Hindlimb muscle (tissue), 1 donor: ENCODE data around the gene SLC23A2. TPM values are rescaled to one million over a fixed set of nuclear protein-coding genes. Genes with fewer than 3 reads are reported as not detected.
A peak's percentile ranks its signal among the peaks of the same experiment; 100 is the strongest.
"Not testable (repeated sequence)": the region's sequence is repeated elsewhere in the genome, so short reads cannot be mapped to it uniquely, and the experiment has no call there.

ENCODE experiments used
- DNase-seq: peaks from one replicate; pipeline ENCODE4 v3.0.0-alpha.2; 2013
- polyA plus RNA-seq: library from polyadenylated mRNA; unstranded; fragments of 120-200 nt; gene quantifications from one replicate; pipeline ENCODE4 v1.2.1, GENCODE V29; 2013; ENCODE audit not compliant: insufficient read length

SLC23A2 gene
- 11.4 TPM for polyA plus RNA-seq

DNA sequence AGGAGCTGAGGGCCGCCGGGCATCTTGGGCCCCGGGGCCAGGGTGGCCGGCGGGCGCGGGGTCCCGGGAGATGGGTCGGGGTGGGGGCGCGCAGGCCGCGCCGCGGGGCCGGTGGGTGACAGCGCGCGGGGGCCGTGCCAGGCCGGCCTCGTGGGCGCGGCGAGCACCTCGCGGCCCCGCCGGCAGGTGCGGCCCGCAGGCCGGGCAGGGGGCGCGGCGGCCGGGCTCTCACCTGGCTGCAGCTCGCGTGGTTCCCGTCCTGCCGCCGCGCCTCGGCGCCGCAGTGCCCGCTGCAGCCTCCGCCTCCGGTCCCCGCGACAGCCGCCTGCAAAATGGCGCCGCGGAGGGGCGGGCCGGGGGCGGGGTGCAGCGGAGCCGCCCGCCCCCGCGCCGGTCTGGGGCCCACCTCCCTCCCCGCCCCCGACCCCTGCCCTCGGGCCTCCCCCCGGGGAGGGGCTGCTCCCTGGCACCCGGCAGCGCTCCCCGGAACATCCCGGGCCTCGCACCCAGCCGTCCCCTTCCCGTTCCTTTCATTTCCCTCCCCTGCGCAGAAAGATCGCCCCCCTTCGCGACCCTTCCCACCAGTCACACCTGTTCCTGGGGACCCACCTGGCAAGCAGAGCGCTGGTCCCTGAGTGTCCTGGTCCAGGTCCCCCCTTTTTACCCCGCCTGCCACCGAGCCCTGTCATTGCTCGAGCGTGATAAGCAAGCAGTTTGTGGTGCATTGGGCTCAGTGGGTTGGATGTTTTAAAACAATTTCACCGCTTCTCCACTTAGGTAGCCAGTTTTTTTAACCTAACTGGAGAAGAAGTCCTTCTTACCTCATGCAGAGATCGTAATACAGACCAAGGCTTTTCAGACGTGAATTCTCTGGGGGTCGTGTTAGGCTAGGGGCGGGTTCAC, at the start of gene SLC23A2:
TSS of gene SLC23A2 (minus strand) at position 337 of the 903 bp plus-strand sequence. CDS start 68,948 bp downstream, outside the sequence.
- DNase-seq: peak; percentile 37

DNA sequence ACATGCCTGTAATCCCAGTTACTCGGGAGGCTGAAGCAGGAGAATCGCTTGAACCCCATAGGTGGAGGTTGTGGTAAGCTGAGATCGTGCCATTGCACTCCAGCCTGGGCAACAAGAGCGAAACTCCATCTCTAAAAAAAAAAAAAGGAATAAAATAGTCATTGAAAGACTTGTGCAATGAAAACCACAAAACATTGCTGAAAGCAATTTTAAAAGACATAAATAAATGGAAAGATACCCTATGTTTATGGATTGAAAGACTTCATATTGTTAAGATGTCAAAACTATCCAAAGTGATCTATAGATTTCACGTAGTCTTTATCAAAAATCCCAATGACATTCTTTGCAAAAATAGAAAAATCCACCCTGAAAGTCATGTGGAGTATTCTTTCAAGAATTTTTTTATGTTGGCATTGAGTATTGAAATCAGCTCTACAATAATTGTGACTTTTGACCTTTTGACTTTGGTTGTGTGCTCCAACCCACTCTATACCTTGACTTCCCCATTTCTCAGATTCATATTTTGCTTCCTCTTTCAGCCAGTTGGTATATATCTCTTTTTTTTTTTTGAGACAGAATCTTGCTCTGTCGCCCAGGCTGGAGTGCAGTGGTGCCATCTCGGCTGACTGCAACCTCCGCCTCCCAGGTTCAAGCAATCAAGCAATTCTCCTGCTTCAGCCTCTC, 45.5 kb upstream of the SLC23A2 start:
- DNase-seq: no peak

DNA sequence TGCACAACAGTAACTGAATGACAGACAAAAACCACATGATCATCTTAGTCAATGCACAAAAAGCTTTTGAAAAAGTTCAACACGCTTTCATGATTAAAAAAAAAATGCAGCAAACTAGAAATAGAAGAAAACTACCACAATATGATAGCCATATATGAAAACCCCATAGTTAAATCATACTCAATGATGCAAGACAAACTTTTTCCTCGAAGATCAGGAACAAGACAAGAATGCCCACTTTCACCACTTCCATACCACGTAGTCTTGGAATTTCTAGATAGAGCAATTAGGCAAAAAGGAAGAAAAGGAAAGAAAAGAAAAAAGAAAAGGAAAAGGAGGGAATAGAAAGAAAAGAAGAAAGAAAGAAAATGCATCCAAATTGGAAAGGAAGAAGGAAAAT, 44.6 kb upstream of the SLC23A2 start:
- DNase-seq: no peak

DNA sequence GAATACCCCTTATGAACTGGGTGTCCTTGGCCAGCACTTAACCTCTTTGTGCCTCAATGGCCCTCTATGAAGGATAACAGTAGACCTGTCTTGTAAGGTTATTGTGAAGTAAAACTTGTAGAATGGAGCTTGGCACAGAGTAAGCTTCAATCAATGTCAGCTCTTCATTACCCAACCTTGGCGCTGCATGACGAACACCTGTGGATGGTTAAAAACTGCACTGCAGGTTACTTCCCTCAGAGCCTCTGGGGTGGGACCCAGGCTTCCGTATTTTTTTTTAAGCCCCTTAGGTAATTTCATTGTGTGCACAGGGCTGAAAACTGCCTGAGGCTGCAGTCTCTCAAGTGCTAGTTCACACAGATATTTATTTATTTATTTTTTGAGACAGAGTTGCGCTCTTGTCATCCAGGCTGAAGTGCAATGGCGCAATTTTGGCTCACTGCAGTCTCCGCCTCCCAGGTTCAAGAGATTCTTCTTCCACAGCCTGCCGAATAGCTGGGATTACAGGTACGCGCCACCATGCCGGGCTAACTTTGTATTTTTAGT, 42.8 kb upstream of the SLC23A2 start:
- no peak for DNase-seq

DNA sequence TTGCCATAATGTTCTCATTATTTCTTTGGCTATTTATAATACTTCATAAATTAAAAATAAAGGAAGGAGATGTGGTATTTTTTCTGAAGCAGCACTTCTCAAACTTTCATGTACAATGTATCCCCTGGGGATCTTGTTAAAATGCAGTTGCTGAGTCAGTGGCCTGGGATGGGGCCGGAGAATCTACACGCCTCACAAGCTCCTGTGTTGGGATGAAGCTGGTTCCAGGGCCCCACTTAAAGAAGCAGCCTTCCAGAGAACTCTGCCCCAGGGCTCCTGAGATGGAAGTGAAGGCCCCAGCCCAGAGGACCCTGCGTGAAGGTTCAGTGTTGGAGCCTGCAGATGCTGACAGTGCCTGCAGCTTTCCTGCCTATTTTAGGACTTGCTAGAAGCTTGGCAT, 40.1 kb upstream of the SLC23A2 start:
- peak; percentile 14 for DNase-seq

DNA sequence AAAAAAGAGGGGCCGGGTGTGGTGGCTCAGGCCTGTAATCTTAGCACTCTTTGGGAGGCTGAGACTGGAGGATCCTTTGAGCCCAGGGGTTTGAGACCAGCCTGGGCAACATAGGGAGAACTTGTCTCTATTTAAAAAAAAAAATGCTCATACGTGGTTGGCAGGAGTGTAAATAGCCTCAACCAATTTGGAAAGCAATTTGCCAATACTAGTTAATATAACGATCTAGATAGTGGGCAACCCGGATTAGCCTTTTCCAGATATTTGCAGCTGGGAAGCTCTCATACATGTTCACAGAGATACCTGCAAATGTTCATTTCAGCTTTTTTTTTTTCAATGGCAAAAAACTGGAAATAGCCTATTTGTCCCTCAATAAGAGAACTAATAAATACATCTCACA, 39.0 kb upstream of the SLC23A2 start:
- DNase-seq: no peak

DNA sequence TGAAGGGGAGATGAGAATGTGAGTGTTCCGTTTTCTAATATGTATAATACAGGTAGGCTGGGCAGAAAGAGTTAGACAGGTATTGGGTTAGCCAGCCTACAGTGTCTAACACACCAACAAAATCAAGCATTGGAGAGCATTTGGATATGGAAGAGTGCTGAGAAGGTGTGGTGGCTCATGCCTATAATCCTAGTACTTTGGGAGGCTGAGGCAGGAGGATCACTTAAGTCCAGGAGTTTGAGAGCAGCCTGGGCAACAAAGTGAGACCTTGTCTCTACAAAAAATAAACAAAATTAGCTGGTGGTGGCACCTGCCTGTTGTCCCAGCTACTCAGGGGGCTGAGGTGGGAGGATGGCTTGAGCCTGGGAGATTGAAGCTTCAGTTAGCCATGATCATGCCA, 38.6 kb upstream of the SLC23A2 start:
- DNase-seq: no peak

DNA sequence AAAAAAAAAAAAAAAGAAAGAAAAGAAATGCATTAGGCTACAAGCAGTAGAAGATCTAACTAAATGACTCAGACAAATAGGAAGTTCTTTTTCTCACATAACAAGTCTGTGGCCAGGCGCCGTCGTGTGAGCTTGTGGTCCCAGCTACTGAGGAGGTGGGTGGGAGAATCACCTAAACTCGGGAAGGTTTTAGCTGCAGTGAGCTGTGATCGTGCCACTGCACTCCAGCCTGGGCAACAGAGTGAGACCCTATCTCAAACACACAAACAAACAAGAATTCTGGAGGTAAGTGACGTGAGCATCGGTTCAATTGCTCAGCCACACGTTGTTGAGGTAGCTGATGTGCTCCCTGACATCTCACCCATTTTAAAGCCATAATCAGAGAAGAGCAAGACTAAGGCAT, 37.9 kb upstream of the SLC23A2 start:
- DNase-seq: no peak

DNA sequence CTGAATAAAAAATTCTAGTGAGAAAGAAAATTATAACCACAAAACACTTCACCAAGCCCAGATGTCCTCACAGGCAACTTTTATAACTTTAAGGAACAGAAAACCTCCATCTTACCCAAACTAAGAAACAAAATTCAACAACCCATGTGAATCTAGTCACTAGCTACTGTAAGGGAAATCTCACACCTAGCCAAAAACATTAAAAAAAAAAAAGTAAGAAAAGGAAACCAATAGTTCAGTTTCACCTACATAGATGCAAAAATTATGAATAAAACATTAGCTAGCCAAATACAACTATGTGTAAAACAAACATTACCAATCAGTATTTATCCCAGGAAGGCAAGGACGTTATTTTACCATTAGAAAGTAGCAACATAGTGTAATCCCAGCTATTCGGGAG, 35.5 kb upstream of the SLC23A2 start:
- DNase-seq: no peak

DNA sequence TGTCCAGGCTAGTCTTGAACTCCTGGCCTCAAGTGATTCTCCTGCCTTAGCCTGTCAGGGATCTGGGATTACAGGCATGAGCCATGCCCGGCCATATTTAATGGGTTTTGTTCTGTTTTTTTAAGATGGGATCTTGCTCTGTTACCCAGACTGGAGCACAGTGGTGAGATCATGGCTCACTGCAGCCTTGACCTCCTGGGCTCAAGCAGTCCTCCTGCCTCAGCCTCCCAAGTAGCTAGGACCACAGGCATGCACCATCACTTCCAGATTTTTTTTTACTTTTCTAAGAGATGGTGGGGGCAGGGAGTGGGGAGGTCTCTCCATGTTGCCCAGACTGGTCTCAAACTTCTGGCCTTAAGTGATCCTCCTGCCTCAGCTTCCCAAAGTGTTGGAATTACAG, 34.2 kb upstream of the SLC23A2 start:
- not testable (repeated sequence) for DNase-seq

DNA sequence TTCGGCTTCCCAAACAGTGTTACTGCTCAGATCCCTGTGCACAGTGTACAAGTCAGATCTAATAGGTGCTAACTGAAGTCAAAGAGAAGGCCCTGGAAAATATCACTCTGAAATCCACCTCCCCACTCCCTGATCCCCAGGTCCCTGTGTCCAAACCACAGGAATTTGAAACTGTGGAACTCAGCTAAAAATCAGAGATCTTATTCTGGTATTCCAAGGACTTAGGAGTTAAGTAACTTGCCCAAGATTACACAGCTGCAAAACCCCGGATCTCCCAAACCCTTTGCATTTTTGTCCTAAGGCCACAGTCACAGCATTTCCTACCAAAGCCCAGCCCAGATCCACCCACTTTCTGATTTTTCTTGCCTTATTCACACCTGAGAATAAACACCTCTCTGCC, 32.3 kb upstream of the SLC23A2 start:
- no peak for DNase-seq

DNA sequence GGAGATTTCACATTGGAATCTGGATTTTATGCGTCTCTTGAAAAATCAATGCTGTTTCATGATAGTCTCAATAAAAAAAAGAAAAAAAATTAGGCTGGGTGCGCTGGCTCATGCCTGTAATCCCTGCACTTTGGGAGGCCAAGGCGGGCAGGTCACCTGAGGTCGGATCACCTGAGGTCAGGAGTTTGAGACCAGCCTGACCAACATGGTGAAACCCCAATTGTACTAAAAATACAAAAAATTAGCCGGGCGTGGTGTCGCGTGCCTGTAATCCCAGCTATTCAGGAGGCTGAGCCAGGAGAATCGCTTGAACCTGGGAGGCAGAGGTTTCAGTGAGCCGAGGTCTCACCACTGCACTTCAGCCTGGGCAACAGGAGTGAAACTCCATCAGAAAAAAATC, 30.4 kb upstream of the SLC23A2 start:
- DNase-seq: not testable (repeated sequence)

DNA sequence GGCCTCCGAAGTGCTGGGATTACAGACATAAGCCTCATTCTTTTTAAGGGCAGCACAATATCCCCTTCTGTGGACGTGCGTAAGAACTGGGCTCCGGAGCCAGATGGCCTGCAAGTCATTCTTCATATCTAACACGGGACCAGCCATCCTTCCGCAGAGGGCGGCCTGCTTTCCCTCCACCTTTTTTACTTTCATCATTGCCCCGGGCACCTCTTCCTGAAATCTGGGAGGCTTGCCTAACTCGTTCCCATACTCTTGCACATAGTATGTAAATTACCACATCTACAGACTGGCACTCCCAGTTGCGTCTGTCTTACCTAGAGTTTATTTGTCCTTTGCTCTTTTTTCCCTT, 29.9 kb upstream of the SLC23A2 start:
- DNase-seq: no peak

DNA sequence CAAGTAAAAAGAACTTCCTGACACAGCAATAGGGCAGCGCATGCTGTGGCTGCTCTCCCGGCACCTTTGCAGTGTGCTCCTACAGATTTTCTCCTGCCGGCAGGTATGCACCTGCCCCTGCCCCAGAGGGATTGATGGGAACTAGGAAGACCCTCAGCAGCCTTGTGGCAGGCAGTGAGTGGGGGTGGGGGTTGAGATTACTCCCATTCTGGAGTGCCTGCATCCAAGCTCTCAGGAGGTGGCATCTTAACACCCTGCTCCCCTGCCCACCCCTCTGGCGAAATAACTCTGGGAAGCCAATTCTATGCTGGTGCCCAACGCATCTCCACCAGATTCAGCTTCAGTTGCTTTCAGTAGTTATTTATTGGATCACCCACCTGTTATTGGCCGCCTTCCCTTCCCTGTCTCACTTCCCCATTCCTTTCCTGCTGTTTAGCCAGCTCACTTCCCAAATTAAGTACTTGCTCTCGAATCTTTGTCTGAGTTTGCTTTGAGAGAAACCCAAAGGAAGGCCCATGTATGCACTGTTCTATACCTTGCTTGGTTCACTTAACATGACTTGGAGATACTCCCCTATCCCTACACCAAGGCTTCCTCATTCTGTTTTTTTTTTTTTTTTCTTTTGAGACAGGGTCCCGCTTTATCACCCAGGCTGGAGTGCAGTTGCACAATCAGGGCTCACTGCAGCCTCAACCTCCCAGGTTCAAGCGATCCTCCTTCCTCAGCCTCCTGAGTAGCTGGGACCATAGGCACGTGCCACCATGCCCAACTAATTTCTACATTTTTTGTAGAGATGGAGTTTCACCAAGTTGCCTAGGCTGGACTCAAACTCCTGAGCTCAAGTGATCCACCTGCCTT, 29.3 kb upstream of the SLC23A2 start:
- no peak for DNase-seq

DNA sequence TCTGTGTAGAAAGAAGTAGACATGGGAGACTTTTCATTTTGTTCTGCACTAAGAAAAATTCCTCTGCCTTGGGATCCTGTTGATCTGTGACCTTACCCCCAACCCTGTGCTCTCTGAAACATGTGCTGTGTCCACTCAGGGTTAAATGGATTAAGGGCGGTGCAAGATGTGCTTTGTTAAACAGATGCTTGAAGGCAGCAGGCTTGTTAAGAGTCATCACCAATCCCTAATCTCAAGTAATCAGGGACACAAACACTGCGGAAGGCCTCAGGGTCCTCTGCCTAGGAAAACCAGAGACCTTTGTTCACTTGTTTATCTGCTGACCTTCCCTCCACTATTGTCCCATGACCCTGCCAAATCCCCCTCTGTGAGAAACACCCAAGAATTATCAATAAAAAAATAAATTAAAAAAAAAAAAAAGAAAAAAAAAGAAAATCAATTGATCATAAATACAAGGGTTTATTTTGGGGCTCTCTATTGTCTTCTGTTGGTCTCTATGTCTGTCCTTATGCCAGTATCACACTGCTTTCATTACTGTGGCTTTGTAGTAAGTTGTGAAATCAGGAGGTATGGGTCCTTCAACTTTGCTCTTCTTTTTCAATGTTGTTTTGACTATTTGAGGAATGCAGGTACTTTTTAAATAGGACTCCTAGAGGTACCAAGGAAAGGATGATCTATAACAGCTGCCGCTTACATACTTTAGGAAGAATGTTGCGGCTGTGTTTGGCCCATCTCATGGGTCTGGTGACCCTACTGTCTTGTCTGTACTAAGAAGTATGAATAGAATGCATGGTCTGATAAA, 27.1 kb upstream of the SLC23A2 start:
- not testable (repeated sequence) for DNase-seq

DNA sequence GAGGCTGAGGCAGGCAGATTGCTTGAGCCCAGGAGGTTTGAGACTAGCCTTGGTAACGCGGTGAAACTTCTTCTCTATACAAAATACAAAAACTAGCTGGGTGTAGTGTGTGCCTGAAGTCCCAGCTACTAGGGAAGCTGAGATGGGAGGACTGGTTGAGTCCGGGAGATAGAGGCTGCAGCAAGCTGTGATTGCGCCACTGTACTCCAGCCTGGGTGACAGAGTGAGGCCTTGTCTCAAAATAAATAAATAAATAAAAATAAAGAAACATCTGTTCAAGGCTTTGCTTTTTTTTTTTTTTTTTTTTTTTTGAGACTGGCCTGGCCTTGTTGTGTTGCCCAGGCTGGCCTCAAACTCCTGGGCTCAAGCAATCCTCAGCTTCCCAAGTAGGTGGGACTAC, 23.7 kb upstream of the SLC23A2 start:
- no peak for DNase-seq

DNA sequence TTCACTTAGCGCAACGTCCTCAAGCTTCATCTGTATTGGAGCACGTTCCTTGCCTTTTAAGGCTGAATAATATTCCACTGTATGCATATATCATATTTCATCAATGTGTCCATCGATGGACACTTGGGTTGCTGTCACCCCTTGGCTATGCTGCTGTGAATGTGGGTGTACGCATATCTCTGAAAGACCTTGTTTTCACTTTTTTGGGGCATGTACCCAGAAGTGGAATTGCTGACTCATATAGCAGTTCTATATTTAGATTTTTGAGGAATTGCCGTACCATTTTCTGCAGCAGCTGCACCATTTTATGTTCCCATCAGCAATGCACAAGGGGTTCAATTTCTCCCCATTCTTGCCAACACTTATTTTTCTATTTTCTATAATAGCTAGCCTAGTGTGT, 22.8 kb upstream of the SLC23A2 start:
- DNase-seq: no peak

DNA sequence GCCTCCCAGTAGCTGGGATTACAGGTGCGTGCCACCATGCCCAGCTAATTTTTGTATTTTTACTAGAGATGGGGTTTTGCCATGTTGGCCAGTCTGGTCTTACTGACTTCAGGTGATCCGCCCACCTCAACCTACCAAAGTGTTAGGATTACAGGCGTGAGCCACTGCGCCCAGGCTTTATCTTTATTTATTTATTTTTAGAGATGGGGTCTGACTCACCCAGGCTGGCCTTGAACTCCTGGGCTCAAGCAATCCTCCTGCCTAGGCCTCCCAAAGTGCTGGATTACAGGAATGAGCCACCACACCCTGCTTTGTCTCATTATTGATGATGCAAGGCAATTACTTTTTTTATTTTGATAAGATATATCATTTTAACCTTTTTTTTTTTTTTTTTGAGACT, 21.9 kb upstream of the SLC23A2 start:
- not testable (repeated sequence) for DNase-seq

DNA sequence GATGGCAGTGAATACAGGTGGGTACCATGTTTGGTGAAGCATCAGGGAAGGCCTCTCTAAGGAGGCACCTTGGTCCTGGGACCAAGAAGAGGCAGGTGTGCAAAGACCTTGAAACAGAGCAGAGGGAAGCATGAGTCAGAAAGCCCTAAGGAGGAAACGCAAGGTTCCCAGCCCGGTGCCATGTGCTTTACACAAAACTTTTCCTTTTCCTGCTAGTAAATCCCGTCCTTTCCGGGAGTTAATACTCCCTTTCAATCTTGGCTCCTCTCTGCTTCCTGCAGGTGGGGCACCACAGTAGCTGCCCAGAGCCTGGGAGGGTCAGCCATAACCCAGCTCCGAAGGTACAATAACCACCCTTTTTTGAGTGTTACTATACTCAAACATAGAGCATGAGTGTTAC, 19.4 kb upstream of the SLC23A2 start:
- DNase-seq: no peak

DNA sequence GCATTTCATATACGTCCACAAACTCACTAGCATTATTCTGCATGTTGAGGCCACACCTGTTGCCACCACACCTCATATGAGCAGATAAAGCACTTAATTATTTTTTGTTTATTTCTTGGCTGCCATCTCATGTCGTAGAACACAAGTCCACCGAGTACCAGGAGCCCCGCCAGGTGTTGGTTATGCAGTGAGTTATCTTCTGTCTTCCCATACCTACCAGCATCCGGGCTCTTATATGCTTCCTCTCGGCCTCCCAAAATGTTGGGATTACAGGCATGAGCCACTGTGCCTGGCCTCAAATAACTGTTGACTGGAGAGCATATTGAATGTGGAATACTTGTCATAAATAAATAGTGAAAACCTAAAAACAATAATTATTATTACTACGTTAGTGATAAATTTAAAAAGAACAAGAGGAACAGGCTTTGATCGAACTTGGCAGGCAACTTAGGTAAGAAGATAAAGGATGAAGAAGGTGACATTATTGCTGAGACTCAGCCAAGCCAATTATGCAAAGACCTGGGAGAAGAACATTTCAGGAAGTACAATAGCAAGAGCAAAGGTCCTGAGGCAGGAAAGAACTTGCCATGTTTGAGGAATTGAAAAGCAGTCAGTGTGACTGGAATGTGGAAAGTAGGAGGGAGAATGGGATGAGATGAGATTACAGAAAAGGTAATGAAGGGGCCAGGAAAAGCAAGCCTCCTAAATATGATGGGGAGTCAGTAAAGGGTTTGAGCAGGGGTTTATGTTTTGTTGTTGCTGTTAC, 12.6 kb upstream of the SLC23A2 start:
- no peak for DNase-seq

DNA sequence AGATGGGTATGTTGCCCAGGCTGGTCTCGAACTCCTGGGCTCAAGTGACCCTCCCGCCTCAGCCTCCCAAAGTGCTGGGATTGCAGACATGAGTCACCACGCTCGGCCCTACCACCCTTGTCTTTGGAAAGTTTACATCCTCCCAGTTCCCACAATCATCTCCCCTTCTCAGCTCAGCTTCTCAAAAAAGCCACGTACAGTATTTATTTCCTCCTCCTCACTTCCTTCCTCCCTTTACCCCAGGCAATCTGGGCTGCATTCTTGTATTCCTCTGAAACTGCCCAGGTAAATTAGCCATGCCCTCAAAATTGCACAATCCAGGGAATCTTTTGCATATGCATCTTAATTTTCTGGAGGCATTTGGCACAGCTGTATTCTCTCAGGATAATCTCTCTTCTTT, 7.4 kb upstream of the SLC23A2 start:
- DNase-seq: no peak
